Peyer's patch (tissue), 4 donors: ENCODE data around the gene SYNGR1.

Source experiments
- POLR2A ChIP-seq, 2 donors: fragments of 450-650 bp; IDR thresholded peaks; one replicate each; pipeline ENCODE4 v1.5.1; 2017; ENCODE audit warnings: antibody characterized with exemption in 2 of 2, mild to moderate bottlenecking in 2 of 2, moderate library complexity in 2 of 2
- TF ChIP-seq, protein P1 (sequence below), 6 experiments: fragments of 450-650 bp in 4 of 6; fragments of 200-600 bp in 2 of 6; sonication (generic) in 1 of 6; IDR thresholded peaks; one replicate each; pipeline ENCODE4 v1.5.1; 2017 to 2019; ENCODE audit warnings: antibody characterized with exemption in 6 of 6, mild to moderate bottlenecking in 3 of 6, moderate library complexity in 1 of 6

- TF ChIP-seq, protein P1, sequence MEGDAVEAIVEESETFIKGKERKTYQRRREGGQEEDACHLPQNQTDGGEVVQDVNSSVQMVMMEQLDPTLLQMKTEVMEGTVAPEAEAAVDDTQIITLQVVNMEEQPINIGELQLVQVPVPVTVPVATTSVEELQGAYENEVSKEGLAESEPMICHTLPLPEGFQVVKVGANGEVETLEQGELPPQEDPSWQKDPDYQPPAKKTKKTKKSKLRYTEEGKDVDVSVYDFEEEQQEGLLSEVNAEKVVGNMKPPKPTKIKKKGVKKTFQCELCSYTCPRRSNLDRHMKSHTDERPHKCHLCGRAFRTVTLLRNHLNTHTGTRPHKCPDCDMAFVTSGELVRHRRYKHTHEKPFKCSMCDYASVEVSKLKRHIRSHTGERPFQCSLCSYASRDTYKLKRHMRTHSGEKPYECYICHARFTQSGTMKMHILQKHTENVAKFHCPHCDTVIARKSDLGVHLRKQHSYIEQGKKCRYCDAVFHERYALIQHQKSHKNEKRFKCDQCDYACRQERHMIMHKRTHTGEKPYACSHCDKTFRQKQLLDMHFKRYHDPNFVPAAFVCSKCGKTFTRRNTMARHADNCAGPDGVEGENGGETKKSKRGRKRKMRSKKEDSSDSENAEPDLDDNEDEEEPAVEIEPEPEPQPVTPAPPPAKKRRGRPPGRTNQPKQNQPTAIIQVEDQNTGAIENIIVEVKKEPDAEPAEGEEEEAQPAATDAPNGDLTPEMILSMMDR (IDR thresholded peaks at IDR 0.05): no peak
- TF ChIP-seq POLR2A (IDR thresholded peaks at IDR 0.05): no peak
Observed at GRCh38 chr22:39419096-39419495, 69.3 kb downstream of the SYNGR1 start.
